Glomerular endothelial cell (primary cell): ENCODE measurements around the gene CFAP77. TPM values are rescaled to one million over a fixed set of nuclear protein-coding genes. Genes with fewer than 3 reads are reported as not detected.

Experiments used
- DNase-seq: peaks from one replicate; pipeline ENCODE4 v3.0.0-alpha.2; 2011; ENCODE audit warnings: low read depth, low spot score; ENCODE audit errors: extremely low read depth
- total RNA-seq: library from RNA; depleted of rRNA; stranded (reverse); fragments of >200 nt; gene quantifications from 2 replicates; pipeline ENCODE4 v1.2.3, GENCODE V29; 2015

Gene CFAP77
- total RNA-seq, 1 donor from 2014 or later, result not detected

GRCh38 chr9:132447346-132447745 is 37.3 kb downstream of the CFAP77 start:
- DNase-seq, result no peak

DNA sequence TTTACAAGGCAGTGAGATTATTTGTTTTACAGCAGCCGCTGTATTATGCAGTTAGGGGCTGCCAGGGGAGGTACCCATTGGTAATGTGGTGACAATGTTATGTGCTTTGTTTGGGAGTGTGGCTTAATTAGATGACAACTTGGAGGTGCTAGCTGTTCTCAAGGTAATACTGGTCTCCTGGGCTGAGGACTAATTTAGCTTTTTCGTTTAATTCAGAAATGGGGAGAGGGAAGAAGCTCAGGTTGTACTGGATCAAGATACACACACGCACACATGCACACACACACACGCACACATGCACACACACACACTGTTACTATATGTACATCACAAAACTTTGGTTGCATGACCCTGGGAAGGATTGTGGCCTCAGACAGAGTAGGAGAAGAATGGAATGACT is 37.9 kb downstream of the CFAP77 start:
- DNase-seq, result no peak

GRCh38 chr9:132451276-132451675 is 41.3 kb downstream of the CFAP77 start:
- DNase-seq, result no peak

- no peak for DNase-seq
Measured at GRCh38 chr9:132456241-132456640, 46.2 kb downstream of the CFAP77 start.

GRCh38 chr9:132457504-132458236 is 47.7 kb downstream of the CFAP77 start:
- no peak for DNase-seq

DNA sequence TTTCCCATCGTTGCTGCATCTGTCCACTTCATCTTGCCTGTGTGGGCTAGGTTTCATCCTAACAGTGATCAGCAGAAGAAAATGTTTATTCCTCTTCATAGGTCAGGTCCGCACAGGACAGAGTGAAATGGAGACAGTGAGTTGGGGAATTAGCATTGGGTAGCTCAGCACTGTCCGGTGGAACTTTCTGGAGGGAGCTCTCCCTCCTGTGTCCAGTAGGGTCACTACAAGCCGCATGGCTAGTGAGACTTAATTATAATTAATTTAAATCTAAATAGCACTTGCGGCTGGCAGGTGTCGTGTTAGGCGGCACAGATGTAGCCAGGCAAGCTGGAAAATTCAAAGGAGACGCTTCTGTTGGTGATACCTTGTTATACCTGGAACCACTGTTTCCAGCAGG is 48.4 kb downstream of the CFAP77 start:
- no peak for DNase-seq

GRCh38 chr9:132459661-132460060 is 49.6 kb downstream of the CFAP77 start:
- no peak for DNase-seq

GRCh38 chr9:132460240-132460639 is 50.2 kb downstream of the CFAP77 start:
- no peak for DNase-seq

GRCh38 chr9:132461281-132461896 is 51.4 kb downstream of the CFAP77 start:
- no peak for DNase-seq

DNA sequence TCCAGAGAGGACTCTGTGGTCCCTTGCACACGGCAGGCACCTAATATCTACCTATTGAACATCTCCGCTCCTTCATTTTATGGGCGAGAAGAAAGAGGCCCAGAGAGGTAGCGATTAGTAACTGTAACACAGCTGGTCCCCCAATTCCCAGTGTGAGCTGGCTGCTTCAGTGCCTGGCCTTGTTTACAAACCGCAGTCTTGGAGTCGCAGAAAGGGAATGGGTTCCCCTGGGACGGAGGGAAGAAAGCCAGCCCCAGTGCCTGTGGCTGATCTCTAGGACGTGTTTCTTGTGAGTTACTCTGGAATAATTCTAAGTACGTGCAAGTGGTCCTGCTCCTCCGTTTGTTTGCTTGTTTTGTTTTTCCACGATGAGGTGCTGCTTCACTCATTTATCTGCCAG is 52.0 kb downstream of the CFAP77 start:
- DNase-seq, result no peak

- no peak for DNase-seq
Measured at GRCh38 chr9:132464547-132464946, 54.5 kb downstream of the CFAP77 start.

GRCh38 chr9:132465131-132465635 is 55.2 kb downstream of the CFAP77 start:
- no peak for DNase-seq

GRCh38 chr9:132472199-132472598 is 62.2 kb downstream of the CFAP77 start:
- no peak for DNase-seq

- DNase-seq, result no peak
Measured at GRCh38 chr9:132472599-132472998, 62.6 kb downstream of the CFAP77 start.

DNA sequence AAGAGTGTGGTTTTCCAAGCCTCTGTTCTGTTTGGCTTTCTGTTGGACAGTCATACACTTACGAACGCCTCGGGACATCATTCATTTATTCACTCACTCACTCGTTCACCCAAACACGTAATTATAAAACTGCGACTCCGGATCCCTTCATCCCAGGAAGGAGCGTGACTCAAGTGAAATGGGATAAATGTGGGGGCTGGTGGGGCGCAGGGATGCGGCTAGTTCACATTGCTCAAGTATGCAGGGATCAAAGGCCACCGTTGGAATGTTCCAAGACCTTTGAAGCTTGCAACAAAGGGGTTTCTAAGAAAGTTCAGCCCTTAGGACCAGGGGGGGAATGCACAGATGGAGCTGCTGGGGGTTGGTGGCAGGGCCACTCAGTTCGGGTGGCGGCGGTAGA is 64.2 kb downstream of the CFAP77 start:
- no peak for DNase-seq

DNA sequence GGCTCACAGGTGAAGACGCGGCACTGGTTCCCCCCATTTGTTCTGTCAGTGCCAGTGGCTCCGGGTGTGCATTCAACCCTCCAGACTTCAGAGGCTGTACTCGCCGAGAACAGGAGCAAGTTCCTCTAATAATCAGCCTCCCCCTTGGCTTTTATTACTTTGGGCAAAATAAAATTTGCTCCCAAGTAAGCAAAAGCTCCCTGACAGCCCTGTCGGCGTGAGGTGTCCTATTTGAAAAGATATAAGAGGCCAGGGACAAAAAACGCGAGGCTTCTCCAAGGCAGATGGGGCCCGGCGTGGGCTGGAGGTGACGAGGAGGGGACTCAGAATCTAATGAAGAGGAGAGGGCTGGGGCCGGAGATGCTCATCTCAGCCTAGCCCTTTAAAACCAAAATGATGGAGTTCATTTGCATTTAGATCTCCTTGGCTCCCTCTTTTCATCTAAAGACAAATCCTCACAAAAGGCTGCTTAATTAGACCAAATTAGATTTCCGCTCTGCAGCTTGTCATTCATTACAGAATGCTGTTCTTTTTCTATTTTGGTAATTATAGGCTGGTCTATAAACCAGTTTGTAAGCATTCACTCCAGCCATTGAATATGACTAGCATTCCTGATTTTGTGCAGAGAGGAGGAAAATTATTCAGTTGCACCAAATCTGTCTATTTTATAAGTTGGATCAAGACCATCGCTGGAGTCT is 68.5 kb downstream of the CFAP77 start:
- no peak for DNase-seq

DNA sequence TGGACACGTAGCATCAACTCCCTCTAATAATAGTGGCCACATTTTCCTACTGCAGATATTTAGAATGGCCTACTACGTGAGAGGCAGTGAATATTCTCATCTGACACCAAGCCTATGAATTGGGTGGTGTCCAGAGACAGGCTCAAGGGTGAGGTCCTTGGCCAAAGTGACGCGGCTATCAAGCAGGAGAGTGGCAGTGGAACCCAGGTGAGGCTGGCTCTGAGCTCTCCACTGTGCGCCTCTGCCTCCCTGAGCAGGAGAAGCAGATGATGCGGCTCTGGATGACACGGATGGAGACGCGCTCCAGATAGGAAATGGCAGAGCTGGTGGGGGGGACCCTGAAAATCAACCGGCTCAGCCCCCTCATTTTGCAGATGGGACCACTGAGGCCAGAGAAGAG is 69.7 kb downstream of the CFAP77 start:
- no peak for DNase-seq

DNA sequence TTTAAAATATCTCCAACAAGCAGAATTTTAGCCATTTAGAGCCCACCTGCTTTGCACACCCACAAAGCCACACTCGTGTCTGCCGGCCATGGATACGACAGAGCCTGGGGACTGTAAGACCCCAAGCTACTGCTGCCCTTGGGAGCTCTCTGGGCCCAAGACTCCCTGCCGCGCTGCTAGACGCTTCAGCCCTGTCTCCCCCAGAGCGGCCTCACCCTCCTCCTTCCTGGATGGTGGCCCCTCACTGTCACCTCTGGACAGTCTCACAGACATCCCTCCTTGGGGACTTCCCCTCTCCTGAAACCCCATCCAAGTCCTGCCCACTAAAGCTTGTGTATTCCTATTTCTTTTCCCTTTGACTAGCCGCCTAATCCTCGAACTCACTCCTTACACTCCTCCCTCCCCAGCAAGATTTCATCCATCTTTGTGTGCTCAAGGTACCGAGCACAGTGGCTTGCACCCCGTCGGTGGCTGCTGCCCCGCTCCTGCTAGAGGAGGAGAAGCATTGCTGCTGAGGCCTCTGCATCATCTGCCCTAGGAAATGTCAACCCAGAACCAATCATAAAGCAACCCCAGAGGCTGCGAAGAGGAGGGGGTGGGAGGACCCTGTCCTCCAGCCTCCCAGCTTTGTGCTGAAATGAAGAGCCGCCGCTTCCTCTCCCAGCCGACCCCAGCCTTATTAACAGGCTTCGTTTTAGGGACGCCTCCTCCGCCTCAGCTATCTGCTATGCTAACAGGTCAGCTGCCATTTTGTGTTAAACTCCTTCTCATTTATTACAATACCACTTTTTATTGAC is 71.2 kb downstream of the CFAP77 start:
- no peak for DNase-seq

DNA sequence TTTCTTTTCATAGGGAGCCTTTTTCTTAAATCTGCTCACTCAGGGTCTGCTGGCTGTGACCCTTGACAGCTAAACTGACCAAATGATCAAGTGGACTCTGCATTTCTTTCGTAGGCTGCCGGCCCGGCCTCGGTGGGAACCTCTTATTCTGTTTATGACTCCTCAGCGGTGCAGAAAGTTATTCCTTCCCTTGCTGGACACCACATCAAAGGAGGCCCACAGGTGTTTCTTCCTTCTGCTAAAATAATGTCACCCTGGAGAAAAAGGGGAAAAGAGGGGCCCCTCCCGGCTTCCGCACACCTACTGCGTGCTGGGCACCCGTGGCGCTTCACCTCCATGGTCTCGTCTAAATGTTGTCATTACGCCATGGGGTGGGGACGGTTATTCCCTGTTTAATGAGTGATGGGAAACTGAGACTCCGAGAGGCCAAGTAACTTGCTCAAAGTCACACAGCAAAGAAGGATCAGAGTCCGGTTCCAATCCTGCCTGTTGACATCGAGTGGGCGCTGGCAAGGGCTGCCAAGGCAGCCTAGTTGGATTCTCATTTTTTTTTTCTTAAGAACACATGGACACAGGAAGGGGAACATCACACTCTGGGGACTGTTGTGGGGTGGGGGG is 72.3 kb downstream of the CFAP77 start:
- DNase-seq, result no peak

DNA sequence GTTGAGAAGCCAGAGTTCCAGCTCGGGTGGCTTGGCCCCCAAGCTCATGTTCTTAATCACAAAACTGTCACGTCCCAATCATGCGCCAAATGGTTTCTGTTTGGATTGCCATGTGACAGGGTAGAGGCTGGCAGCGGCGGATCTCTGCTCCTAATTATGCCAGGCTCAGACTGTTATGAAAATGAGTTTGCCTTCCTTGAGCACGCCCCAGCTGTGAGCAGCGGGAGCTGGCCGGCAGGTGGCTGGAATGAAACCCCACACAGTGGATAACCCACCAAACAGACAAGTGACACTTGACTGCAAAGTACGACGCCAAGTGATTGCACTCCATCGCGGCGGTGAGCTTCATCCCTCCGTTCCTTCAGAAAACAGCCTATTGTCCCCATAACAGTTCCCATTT is 75.4 kb downstream of the CFAP77 start:
- DNase-seq, result no peak
